Stimulated activated CD4-positive, alpha-beta T cell treated with anti-CD3 and anti-CD28 coated beads, Interleukin-1b, Interleukin-23, amount 100 ng/mL, for 1 hour (primary cell): ENCODE measurements around the gene EYA3.

Source experiments
- DNase-seq, 2 donors: peaks; one replicate each; pipeline ENCODE4 v3.0.0-alpha.2; 2020; ENCODE audit warnings: low read depth in 2 of 2

The EYA3 gene

DNA sequence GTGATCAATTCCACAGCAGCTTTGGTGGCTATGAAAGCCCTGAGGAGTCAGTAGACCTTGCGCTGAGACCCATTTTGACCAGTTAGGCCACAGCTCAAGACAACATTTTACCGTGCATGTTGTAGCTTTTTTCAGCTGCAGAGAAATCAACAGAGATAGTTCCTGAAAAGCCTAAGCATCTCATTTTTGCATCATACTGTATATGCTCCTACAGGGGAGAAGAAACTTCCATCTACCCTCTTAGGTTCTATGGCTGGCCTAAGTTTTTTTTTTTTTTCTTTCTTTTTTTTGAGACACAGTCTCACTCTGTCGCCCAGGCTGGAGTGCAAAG lies 24.8 kb upstream of the EYA3 start:
- DNase-seq, result no peak

- no peak for DNase-seq
Observed at GRCh38 chr1:28112388-28113241, 24.2 kb upstream of the EYA3 start.

DNA sequence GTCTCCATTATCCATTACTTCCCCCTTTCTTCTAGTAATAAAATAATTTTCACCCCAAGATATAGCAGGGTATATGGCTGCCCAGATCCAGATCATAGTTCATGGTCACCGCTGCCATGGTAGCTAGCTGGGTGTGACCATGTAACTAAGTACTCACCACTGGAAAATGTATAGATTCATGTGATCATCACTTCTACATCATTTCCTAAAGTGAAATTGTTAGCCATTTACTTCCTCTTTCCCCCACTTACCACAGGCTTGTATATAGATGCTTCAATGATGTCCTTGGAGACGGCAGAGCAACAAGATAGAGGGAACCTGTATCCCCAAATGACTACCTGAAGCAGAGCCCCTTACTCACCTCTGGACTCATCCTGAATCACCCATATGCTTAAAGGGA lies 22.7 kb upstream of the EYA3 start:
- DNase-seq, result no peak

DNA sequence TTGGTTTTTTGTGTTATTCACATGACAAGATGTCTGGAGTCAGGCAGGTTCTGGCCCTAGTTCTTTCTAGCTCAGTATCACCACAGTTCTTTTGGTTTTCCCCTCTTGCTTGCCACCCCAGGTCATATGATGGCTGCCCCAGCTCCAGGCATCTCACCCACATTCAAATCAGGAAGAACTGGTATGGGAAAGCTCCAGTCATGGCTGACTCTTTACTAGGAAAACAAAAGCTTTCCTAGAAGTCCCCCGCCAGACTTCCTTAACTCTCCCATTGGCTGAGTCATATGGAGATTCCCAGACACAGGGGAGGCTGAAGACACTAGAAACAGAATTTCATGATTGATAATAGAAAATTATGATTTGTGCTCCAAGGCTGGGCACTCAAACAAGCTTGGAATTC lies 22.1 kb upstream of the EYA3 start:
- DNase-seq, result no peak

GRCh38 chr1:28109639-28110038 lies 21.2 kb upstream of the EYA3 start:
- DNase-seq, result no peak

DNA sequence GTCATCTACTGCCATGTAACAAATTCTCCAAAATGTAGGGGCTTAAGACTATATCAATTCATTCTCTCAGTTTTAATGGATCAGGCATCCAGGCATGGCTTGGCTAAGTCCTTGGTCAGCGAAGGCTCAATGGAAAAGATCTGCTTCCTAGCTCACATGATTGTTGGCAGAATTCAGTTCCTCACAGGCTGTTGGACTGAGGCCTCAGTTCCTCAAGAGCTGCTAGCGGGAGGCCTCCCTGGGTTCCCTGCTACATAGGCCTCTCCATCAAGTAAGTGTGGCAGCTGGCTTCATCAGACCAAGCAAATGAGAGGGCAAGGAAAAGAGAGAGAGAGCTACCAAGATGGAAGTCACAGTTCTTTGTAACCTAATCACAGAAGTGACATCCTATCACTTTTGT lies 19.6 kb upstream of the EYA3 start:
- DNase-seq, result no peak

GRCh38 chr1:28104866-28105467 lies 16.6 kb upstream of the EYA3 start:
- DNase-seq, result no peak

DNA sequence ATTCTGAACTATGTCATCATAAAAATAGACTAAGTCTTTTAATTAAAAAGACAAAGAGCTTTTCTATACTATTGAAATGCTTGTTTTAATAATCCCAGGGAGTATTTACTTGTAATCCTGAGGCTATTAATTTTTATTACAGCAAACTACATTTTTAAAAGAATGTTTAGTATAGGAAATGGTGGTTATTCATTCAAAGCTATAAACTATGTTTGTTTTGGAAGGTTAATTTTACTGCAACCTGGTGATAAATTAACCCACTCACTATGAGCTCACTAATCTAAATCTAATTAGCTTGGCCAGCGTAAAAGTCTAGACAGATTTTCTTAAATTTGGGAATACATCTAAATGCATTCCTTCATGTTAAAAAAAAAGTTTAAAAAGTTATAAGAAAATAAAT lies 13.8 kb upstream of the EYA3 start:
- DNase-seq, result no peak

DNA sequence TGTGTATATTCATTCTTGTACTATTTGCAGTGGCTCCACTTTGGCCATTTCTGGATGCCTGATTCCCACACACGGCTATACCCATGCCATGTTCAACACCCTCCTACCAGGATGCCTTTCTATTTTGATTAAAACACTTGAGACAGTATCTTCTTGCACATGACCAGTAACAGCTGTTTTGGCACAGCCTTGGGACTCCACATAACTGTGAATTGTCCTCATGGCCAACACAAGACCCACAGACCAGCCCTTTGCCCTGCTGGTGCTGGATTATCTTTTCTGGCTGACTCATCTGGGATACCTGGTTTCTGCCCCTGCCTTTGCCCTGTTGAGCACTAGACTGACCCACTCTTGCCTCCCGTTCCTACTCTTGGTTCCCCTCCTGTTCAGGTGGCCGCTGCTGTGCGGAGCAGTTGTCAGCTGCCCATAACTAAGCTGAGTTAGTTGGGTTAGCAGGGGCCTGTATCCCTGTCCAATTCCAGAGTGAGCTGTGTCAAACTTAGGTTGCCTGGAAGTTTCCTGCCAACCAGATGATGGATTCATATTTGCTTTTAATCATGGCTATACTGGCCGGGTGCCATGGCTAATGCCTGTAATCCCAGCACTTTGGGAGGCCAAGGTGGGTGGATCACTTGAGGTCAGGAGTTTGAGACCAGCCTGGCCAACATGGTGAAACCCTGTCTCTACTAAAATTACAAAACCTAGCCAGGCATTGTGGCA lies 10.8 kb upstream of the EYA3 start:
- no peak for DNase-seq

DNA sequence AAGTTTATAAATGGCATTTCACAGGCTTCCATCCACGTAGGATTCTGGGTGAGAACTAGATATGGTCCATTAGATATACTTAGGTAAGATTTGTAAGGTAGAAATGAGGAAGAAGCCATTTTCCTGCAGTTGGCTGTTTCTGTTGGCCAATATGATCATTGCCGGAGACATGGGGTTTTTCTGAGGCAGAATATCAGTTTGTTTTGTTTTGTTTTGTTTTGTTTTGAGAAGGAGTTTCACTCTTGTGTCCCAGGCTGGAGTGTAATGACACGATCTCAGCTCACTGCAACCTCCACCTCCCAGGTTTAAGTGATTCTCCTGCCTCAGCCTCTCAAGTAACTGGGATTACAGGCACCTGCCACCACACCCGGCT lies 8.7 kb upstream of the EYA3 start:
- DNase-seq, result no peak

- no peak for DNase-seq
Observed at GRCh38 chr1:28096210-28097099, 8.0 kb upstream of the EYA3 start.

- peak; percentile 60 to 69 for DNase-seq
Observed at GRCh38 chr1:28091043-28091781, 2.8 kb upstream of the EYA3 start.

DNA sequence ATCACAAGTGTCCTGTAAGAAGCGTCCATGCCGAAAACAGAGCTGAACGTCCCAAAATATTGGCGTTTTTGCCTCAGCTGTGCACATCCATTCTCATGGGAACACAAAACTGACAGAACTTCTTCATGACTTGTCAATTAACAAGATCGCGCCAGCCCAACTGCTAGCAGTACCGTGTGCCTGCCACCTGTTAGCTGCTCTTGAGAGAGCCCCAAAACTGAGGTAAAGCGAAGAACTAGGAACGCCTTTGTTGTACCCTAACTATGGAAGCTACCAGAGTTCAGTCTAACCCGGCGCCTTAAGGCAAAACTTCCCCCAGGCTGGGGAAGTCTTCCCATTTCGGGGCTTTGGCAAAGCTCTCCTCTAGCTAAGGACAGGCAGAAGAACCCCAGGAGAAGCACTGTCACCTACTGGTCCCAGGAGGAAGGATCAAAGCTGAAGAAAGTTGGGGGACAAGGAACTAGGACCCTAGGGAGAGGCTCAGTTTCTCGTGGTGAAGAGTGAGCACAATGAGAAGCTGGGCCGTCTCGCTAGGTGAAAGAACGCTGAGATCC lies 719 bp downstream of the EYA3 start:
- no peak for DNase-seq

GRCh38 chr1:28086651-28087050 lies 1.8 kb downstream of the EYA3 start:
- DNase-seq, result no peak

GRCh38 chr1:28085129-28085528 lies 3.3 kb downstream of the EYA3 start:
- DNase-seq, result no peak

DNA sequence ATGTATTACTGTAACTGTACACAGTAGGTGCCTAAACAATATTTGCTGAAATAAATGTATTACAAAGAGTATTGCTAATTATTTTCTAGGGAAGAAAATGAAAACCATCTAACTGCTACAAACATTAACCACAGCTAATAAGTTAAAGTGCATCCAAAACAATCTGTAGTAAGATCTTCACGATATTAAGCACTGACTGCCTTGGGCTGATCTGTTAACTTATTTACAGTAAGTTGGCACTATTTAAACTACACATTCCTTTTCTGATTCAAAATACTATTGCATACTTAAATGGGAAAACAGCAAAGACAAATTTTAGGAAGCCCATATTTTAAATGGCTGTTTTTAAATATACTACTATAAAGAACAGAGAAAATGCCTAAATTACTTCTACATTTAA lies 4.5 kb downstream of the EYA3 start:
- DNase-seq, result no peak

GRCh38 chr1:28078680-28079626 lies 9.5 kb downstream of the EYA3 start:
- no peak for DNase-seq

GRCh38 chr1:28078262-28078661 lies 10.1 kb downstream of the EYA3 start:
- no peak for DNase-seq

DNA sequence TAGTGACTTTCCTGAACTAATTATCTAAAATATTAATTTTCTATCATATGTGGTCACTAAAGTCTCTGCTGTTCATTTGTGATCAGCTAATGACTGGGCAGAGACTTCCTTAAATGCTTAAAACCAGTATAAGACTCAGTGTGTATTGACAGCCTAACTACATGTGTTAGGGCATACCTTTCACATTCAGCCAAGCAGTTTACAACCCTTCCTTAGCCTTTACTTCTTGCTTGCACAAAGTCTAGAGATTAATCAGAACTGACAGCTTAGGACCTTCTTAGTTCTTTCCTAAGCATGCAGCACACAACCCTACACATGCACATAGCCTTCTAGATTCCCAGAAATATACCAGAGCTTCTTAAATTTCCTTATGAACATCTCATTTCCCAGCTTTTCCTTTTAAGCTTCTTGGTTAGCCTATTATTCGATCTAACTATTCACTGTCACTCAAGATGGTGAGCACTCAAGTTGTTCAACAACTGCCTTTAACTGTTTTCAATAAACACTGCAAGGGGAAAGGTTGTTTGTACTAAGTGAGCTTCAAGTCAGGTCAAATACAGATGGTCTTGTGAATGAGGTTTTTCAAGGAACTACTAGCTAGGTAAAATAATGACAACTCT lies 13.4 kb downstream of the EYA3 start:
- DNase-seq, result no peak
